Measurements from ENCODE around the gene FITM1. TPM values are rescaled to one million over a fixed set of nuclear protein-coding genes. Genes with fewer than 3 reads are reported as not detected.

Gene FITM1
- total RNA-seq, 1 experiment from 2014 or later: 0.47 TPM

GRCh38 chr14:24151404-24152080 lies 21.1 kb downstream of the FITM1 start:
- no peak for DNase-seq (ENCODE audit: unreplicated experiment)
- H3K4me1 Mint-ChIP-seq (ENCODE audit: insufficient read depth, unreplicated experiment): no peaks in the 10 kb centered on the region
- TF ChIP-seq, protein P1, sequence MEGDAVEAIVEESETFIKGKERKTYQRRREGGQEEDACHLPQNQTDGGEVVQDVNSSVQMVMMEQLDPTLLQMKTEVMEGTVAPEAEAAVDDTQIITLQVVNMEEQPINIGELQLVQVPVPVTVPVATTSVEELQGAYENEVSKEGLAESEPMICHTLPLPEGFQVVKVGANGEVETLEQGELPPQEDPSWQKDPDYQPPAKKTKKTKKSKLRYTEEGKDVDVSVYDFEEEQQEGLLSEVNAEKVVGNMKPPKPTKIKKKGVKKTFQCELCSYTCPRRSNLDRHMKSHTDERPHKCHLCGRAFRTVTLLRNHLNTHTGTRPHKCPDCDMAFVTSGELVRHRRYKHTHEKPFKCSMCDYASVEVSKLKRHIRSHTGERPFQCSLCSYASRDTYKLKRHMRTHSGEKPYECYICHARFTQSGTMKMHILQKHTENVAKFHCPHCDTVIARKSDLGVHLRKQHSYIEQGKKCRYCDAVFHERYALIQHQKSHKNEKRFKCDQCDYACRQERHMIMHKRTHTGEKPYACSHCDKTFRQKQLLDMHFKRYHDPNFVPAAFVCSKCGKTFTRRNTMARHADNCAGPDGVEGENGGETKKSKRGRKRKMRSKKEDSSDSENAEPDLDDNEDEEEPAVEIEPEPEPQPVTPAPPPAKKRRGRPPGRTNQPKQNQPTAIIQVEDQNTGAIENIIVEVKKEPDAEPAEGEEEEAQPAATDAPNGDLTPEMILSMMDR (IDR thresholded peaks at IDR 0.05; ENCODE audit: unreplicated experiment): no peak
- H3K36me3 Mint-ChIP-seq (ENCODE audit: insufficient read depth, unreplicated experiment): peaks cover 66% of the 10 kb centered on the region
- POLR2A ChIA-PET: interaction anchor here (0.9 to 2.6 kb wide), 3 partner anchors 10 to 16 kb away, joined by 3 to 9 read pairs (median 4); partner anchors contain the start of genes EMC9, IRF9 and PSME1
- H3K4me3 Mint-ChIP-seq (ENCODE audit: unreplicated experiment): no peak overlapping the region
- BruUV-seq (replicated peaks): no TSS peak
- no peaks in the 10 kb centered on the region for H3K27me3 Mint-ChIP-seq (ENCODE audit: insufficient read depth, unreplicated experiment)
- CTCF ChIA-PET: interaction anchor here (0.7 to 10.3 kb wide), 5 partner anchors 9 to 592 kb away, joined by 3 to 141 read pairs (median 3); partner anchors contain the start of gene IRF9
- intact Hi-C loops (cut with micrococcal nuclease): no loop called here
- no peaks in the 10 kb centered on the region for H3K9me3 Mint-ChIP-seq (ENCODE audit: unreplicated experiment)
- no peak overlapping the region for H3K27ac Mint-ChIP-seq (ENCODE audit: low read depth, unreplicated experiment)

GRCh38 chr14:24155100-24155499 lies 24.6 kb downstream of the FITM1 start:
- TF ChIP-seq, protein P1 (IDR thresholded peaks at IDR 0.05; ENCODE audit: unreplicated experiment): no peak
- intact Hi-C loops (cut with micrococcal nuclease): no loop called here
- Mint-ChIP-seq H3K9me3 (ENCODE audit: unreplicated experiment) (no peaks in the 10 kb centered on the region), H3K27ac (ENCODE audit: low read depth, unreplicated experiment) (no peak overlapping the region), H3K36me3 (ENCODE audit: insufficient read depth, unreplicated experiment) (peaks cover 75% of the 10 kb centered on the region), H3K27me3 (ENCODE audit: insufficient read depth, unreplicated experiment) (no peaks in the 10 kb centered on the region), H3K4me1 (ENCODE audit: insufficient read depth, unreplicated experiment) (peaks cover 2% of the 10 kb centered on the region), H3K4me3 (ENCODE audit: unreplicated experiment) (no peak overlapping the region)
- DNase-seq (ENCODE audit: unreplicated experiment): no peak
- BruUV-seq (replicated peaks): no TSS peak
- CTCF ChIA-PET: interaction anchor here (1.0 kb wide), 1 partner anchor 178 kb away, joined by 3 read pairs; no protein-coding TSS in a partner anchor
- POLR2A ChIA-PET: interaction anchor here (0.7 to 4.6 kb wide), 5 partner anchors 8 to 45 kb away, joined by 3 to 14 read pairs (median 3); partner anchors contain the start of genes EMC9, PSME2 and RNF31

GRCh38 chr14:24156840-24157239 lies 26.4 kb downstream of the FITM1 start:
- CTCF ChIA-PET: interaction anchor here (1.0 to 6.8 kb wide), 2 partner anchors 9 to 31 kb away, joined by 3 to 141 read pairs; partner anchors contain the start of genes PSME2 and RNF31
- H3K27me3 Mint-ChIP-seq (ENCODE audit: insufficient read depth, unreplicated experiment): no peaks in the 10 kb centered on the region
- no TSS peak for BruUV-seq (replicated peaks)

DNA sequence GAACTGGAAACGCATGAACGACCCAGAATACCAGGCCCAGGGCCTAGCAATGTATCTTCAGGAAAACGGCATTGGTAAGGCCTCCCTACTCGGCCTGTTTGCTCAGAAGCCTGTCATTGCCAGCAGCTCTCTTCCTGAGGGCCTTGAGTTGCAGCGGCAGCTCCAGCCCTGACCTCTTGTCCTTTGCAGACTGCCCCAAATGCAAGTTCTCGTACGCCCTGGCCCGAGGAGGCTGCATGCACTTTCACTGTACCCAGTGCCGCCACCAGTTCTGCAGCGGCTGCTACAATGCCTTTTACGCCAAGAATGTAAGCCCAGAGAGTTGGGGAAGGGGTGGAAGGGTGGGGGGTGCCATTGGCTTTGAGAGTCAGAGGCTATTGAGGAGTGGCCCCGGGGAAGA lies 26.9 kb downstream of the FITM1 start:
- Mint-ChIP-seq H3K27ac (ENCODE audit: low read depth, unreplicated experiment) (no peak overlapping the region), H3K4me1 (ENCODE audit: insufficient read depth, unreplicated experiment) (peaks cover 11% of the 10 kb centered on the region), H3K27me3 (ENCODE audit: insufficient read depth, unreplicated experiment) (no peaks in the 10 kb centered on the region), H3K4me3 (ENCODE audit: unreplicated experiment) (no peak overlapping the region), H3K36me3 (ENCODE audit: insufficient read depth, unreplicated experiment) (peaks cover 81% of the 10 kb centered on the region), H3K9me3 (ENCODE audit: unreplicated experiment) (no peaks in the 10 kb centered on the region)
- DNase-seq (ENCODE audit: unreplicated experiment): no peak
- ChIA-PET CTCF (interaction anchor here (1.0 to 6.8 kb wide), 2 partner anchors 9 to 31 kb away, joined by 3 to 141 read pairs; partner anchors contain the start of genes PSME2 and RNF31), POLR2A (interaction anchor here (0.8 to 4.6 kb wide), 3 partner anchors 10 to 44 kb away, joined by 3 to 14 read pairs (median 3); partner anchors contain the start of genes PSME2 and RNF31)
- BruUV-seq (replicated peaks): no TSS peak
- TF ChIP-seq, protein P1 (IDR thresholded peaks at IDR 0.05; ENCODE audit: unreplicated experiment): no peak
- intact Hi-C loops (cut with micrococcal nuclease): no loop called here

More at GRCh38 chr14:24156840-24157239, 26.4 kb downstream of the FITM1 start:
- Mint-ChIP-seq H3K9me3 (ENCODE audit: unreplicated experiment) (no peaks in the 10 kb centered on the region), H3K27ac (ENCODE audit: low read depth, unreplicated experiment) (no peak overlapping the region), H3K36me3 (ENCODE audit: insufficient read depth, unreplicated experiment) (peaks cover 81% of the 10 kb centered on the region), H3K4me1 (ENCODE audit: insufficient read depth, unreplicated experiment) (peaks cover 11% of the 10 kb centered on the region), H3K4me3 (ENCODE audit: unreplicated experiment) (no peak overlapping the region)
- DNase-seq (ENCODE audit: unreplicated experiment): no peak
- intact Hi-C loops (cut with micrococcal nuclease): no loop called here
- TF ChIP-seq, protein P1 (IDR thresholded peaks at IDR 0.05; ENCODE audit: unreplicated experiment): no peak
- POLR2A ChIA-PET: interaction anchor here (0.7 to 4.6 kb wide), 4 partner anchors 10 to 43 kb away, joined by 3 to 14 read pairs (median 4); partner anchors contain the start of genes PSME2 and RNF31

All from MCF 10A (cell line).